GM10248 (cell line): ENCODE results near the gene ASGR1.

Experiments used
- CTCF ChIA-PET: fragments of 300-600 bp; sonication (Branson Sonifier 250); formaldehyde crosslinking; extraction: SDS; loops from one replicate; lab custom pipeline; 2021; ENCODE audit warnings: antibody characterized with exemption; lab: Yijun Ruan, JAX
- POLR2A ChIA-PET: fragments of 350-650 bp; sonication (Branson Sonifier 250); formaldehyde crosslinking; extraction: SDS; loops from one replicate; lab custom pipeline; 2020; ENCODE audit warnings: antibody characterized with exemption; lab: Yijun Ruan, JAX
- DNase-seq: peaks from one replicate; pipeline ENCODE4 v3.0.0; 2012; ENCODE audit errors: extremely low spot score
- CTCF ChIP-seq: IDR thresholded peaks from 2 replicates; pipeline ENCODE4 v1.5.1; 2012; ENCODE audit warnings: mild to moderate bottlenecking, low read depth; ENCODE audit errors: extremely low read depth, missing control alignments, control extremely low read depth

The ASGR1 gene

GRCh38 chr17:7216242-7217112 is 37.3 kb upstream of the ASGR1 start:
- ChIA-PET CTCF (no interaction called here), POLR2A (no interaction called here)
- DNase-seq = no peak
- TF ChIP-seq CTCF = no peak

GRCh38 chr17:7215652-7216180 is 36.5 kb upstream of the ASGR1 start:
- ChIA-PET CTCF (no interaction called here), POLR2A (interaction anchor here (0.6 kb wide), 1 partner anchor 1224 kb away, joined by 5 read pairs; no protein-coding TSS in a partner anchor)
- TF ChIP-seq CTCF = no peak
- DNase-seq = no peak

- ChIA-PET CTCF (interaction anchor here (1.0 kb wide), 1 partner anchor 82 kb away, joined by 3 read pairs; no protein-coding TSS in a partner anchor), POLR2A (interaction anchor here (0.6 to 1.6 kb wide), 3 partner anchors 169 to 1224 kb away, joined by 3 to 5 read pairs (median 3); no protein-coding TSS in a partner anchor)
- DNase-seq = no peak
- no peak for TF ChIP-seq CTCF
Measured at GRCh38 chr17:7215136-7215638, 36.0 kb upstream of the ASGR1 start.

- DNase-seq = peak; percentile 97
- ChIA-PET POLR2A (interaction anchor here (0.6 to 1.6 kb wide), 3 partner anchors 28 to 207 kb away, joined by 3 read pairs; no protein-coding TSS in a partner anchor), CTCF (interaction anchor here (0.8 to 1.5 kb wide), 4 partner anchors 37 to 179 kb away, joined by 3 read pairs; partner anchors contain the start of gene SLC16A13)
- TF ChIP-seq CTCF = peak; percentile 32
Measured at GRCh38 chr17:7214300-7215135, 35.3 kb upstream of the ASGR1 start.

GRCh38 chr17:7213895-7214299 is 34.7 kb upstream of the ASGR1 start:
- CTCF ChIA-PET = interaction anchor here (0.8 to 1.5 kb wide), 4 partner anchors 37 to 178 kb away, joined by 3 read pairs; partner anchors contain the start of gene SLC16A13
- POLR2A ChIA-PET = interaction anchor here (0.8 to 1.6 kb wide), 2 partner anchors 29 to 167 kb away, joined by 3 read pairs; no protein-coding TSS in a partner anchor
- DNase-seq = no peak
- peak; percentile 33 for TF ChIP-seq CTCF
